OCI-LY1 (cell line): Measurements from ENCODE around the gene SDK2.

Experiments
- H2AFZ ChIP-seq: fragments of 200-600 bp; sonication (generic), shearing (Covaris generic); 2 replicates; pipeline ENCODE4 v1.6.0; 2014; ENCODE audit warnings: antibody characterized with exemption, mild to moderate bottlenecking, low read length
- H3F3A ChIP-seq: fragments of 200-600 bp; sonication (generic), shearing (Covaris generic); 2 replicates; pipeline ENCODE4 v1.6.0; 2014; ENCODE audit warnings: mild to moderate bottlenecking, antibody characterized with exemption, low read length, moderate library complexity; ENCODE audit not compliant: insufficient read depth
- H3K27ac ChIP-seq: fragments of 200-600 bp; sonication (generic); 2 replicates; pipeline ENCODE4 v1.5.1; 2014; ENCODE audit warnings: low read length, mixed run types, mild to moderate bottlenecking, low read depth; ENCODE audit not compliant: poor library complexity, severe bottlenecking
- H3K27me3 ChIP-seq: fragments of 200-600 bp; sonication (generic); 2 replicates; pipeline ENCODE4 v1.6.0; 2014; ENCODE audit warnings: antibody characterized with exemption, mild to moderate bottlenecking, low read length, moderate library complexity; ENCODE audit not compliant: insufficient read depth
- H3K36me3 ChIP-seq: fragments of 200-600 bp; sonication (generic); 2 replicates; pipeline ENCODE4 v1.6.1; 2014; ENCODE audit warnings: mild to moderate bottlenecking, antibody characterized with exemption, low read length, moderate library complexity, mixed read lengths; ENCODE audit not compliant: insufficient read depth
- H3K4me1 ChIP-seq: fragments of 200-600 bp; sonication (generic); 2 replicates; pipeline ENCODE4 v1.5.1; 2014; ENCODE audit warnings: mild to moderate bottlenecking, low read length, moderate library complexity; ENCODE audit not compliant: insufficient read depth, severe bottlenecking
- H3K4me2 ChIP-seq: fragments of 200-600 bp; sonication (generic), shearing (Covaris generic); 2 replicates; pipeline ENCODE4 v1.6.1; 2014; ENCODE audit warnings: low read length
- H3K4me3 ChIP-seq: fragments of 200-600 bp; sonication (generic); 2 replicates; pipeline ENCODE4 v1.5.1; 2014; ENCODE audit warnings: low read length, low read depth, mild to moderate bottlenecking, mixed read lengths; ENCODE audit not compliant: poor library complexity, severe bottlenecking
- H3K79me2 ChIP-seq: fragments of 200-600 bp; shearing (Covaris generic); 2 replicates; pipeline ENCODE4 v1.6.1; 2016; ENCODE audit warnings: mixed run types, low read length, mixed read lengths; ENCODE audit not compliant: insufficient read depth
- H3K9ac ChIP-seq: fragments of 200-600 bp; sonication (generic), shearing (Covaris generic); 2 replicates; pipeline ENCODE4 v1.6.1; 2014; ENCODE audit warnings: mild to moderate bottlenecking, low read length, mixed read lengths
- H3K9me2 ChIP-seq: fragments of 200-600 bp; sonication (generic), shearing (Covaris generic); 2 replicates; pipeline ENCODE4 v1.6.1; 2014; ENCODE audit warnings: low read depth, mild to moderate bottlenecking, low read length, mixed read lengths
- H3K9me3 ChIP-seq: fragments of 200-600 bp; shearing (Covaris generic); 2 replicates; pipeline ENCODE4 v1.6.1; 2014; ENCODE audit warnings: low read length, mixed read lengths
- H4K20me1 ChIP-seq: fragments of 200-600 bp; sonication (generic), shearing (Covaris generic); 2 replicates; pipeline ENCODE4 v1.6.0; 2016; ENCODE audit warnings: mild to moderate bottlenecking, low read length; ENCODE audit not compliant: insufficient read depth
- CTCF ChIP-seq: fragments of 200-600 bp; sonication (generic), shearing (Covaris generic); IDR thresholded peaks from 2 replicates; pipeline ENCODE4 v1.5.1; 2017; ENCODE audit warnings: mild to moderate bottlenecking, antibody characterized with exemption, low read length, moderate library complexity, mixed read lengths
- EZH2 ChIP-seq: fragments of 200-600 bp; sonication (generic), shearing (Covaris generic); IDR thresholded peaks from 2 replicates; pipeline ENCODE4 v1.8.0; 2017; ENCODE audit warnings: borderline replicate concordance, mixed run types, mild to moderate bottlenecking, antibody characterized with exemption, low read length, moderate library complexity, mixed read lengths

Gene SDK2

GRCh38 chr17:73365301-73365874, 278.9 kb downstream of the SDK2 start:
- no peaks in the 10 kb centered on the region for H4K20me1 ChIP-seq
- no peaks in the 10 kb centered on the region for H3K79me2 ChIP-seq
- H3K4me3 ChIP-seq, result no peak overlapping the region
- no peak overlapping the region for H3K27ac ChIP-seq
- no peaks in the 10 kb centered on the region for H3K36me3 ChIP-seq
- H2AFZ ChIP-seq, result no peak overlapping the region
- TF ChIP-seq CTCF, result no peak
- no peak for TF ChIP-seq EZH2
- no peak overlapping the region for H3K9ac ChIP-seq
- no peaks in the 10 kb centered on the region for H3F3A ChIP-seq
- no peaks in the 10 kb centered on the region for H3K9me3 ChIP-seq
- H3K4me1 ChIP-seq, result no peaks in the 10 kb centered on the region
- H3K4me2 ChIP-seq, result no peak overlapping the region
- 0 out of 2 replicates have a peak, but pooled peaks cover 6% of the 10 kb centered on the region for H3K27me3 ChIP-seq
- H3K9me2 ChIP-seq, result no peaks in the 10 kb centered on the region

- Histone ChIP-seq H3K4me3 (no peak overlapping the region), H3K9me3 (no peaks in the 10 kb centered on the region), H3K4me2 (no peak overlapping the region), H4K20me1 (no peaks in the 10 kb centered on the region), H3K9me2 (no peaks in the 10 kb centered on the region), H3K36me3 (no peaks in the 10 kb centered on the region), H3F3A (no peaks in the 10 kb centered on the region), H3K79me2 (no peaks in the 10 kb centered on the region), H3K4me1 (no peaks in the 10 kb centered on the region), H3K27ac (no peak overlapping the region), H2AFZ (no peak overlapping the region), H3K27me3 (0 out of 2 replicates have a peak, but pooled peaks cover 6% of the 10 kb centered on the region), H3K9ac (no peak overlapping the region)
- TF ChIP-seq EZH2, result no peak
- TF ChIP-seq CTCF, result no peak
Observed at GRCh38 chr17:73364155-73364522, 280.1 kb downstream of the SDK2 start.

GRCh38 chr17:73363442-73364154, 280.6 kb downstream of the SDK2 start:
- H3K4me2 ChIP-seq, result no peak overlapping the region
- no peaks in the 10 kb centered on the region for H3K4me1 ChIP-seq
- no peaks in the 10 kb centered on the region for H3K36me3 ChIP-seq
- H2AFZ ChIP-seq, result no peak overlapping the region
- H3K9me2 ChIP-seq, result no peaks in the 10 kb centered on the region
- H3F3A ChIP-seq, result no peaks in the 10 kb centered on the region
- TF ChIP-seq CTCF, result no peak
- TF ChIP-seq EZH2, result no peak
- no peaks in the 10 kb centered on the region for H3K9me3 ChIP-seq
- no peak overlapping the region for H3K27ac ChIP-seq
- no peaks in the 10 kb centered on the region for H3K79me2 ChIP-seq
- no peak overlapping the region for H3K9ac ChIP-seq
- 0 out of 2 replicates have a peak, but pooled peaks cover 6% of the 10 kb centered on the region for H3K27me3 ChIP-seq
- H3K4me3 ChIP-seq, result no peak overlapping the region
- H4K20me1 ChIP-seq, result no peaks in the 10 kb centered on the region
